Prostate gland (tissue), 2 donors: ENCODE measurements around the gene ABHD10. TPM values are rescaled to one million over a fixed set of nuclear protein-coding genes. Genes with fewer than 3 reads are reported as not detected.
"Not testable (repeated sequence)": the region's sequence is repeated elsewhere in the genome, so short reads cannot be mapped to it uniquely, and the experiment has no call there.

Experiments
- DNase-seq: peaks from one replicate; pipeline ENCODE4 v3.0.0-alpha.2; 2019; ENCODE audit warnings: low spot score
- H3K27ac ChIP-seq, 2 donors: fragments of 200-600 bp; sonication (generic); 2 replicates each; pipeline ENCODE4 v1.5.1; 2017 to 2019
- H3K27me3 ChIP-seq: fragments of 200-600 bp; sonication (generic); replicated peaks from 2 replicates; pipeline ENCODE4 v1.5.1; 2019; ENCODE audit not compliant: insufficient read depth
- H3K36me3 ChIP-seq, 2 donors: fragments of 200-600 bp; sonication (generic); 1 replicate in 1 of 2; 2 replicates in 1 of 2; pipeline versions ENCODE4 v1.5.1 to v1.8.1; 2017 to 2019
- H3K4me1 ChIP-seq: fragments of 200-600 bp; sonication (generic); replicated peaks from 2 replicates; pipeline ENCODE4 v1.5.1; 2019
- H3K4me3 ChIP-seq, 2 donors: fragments of 200-600 bp; sonication (generic); 2 replicates each; pipeline ENCODE4 v1.5.1; 2017 to 2019
- H3K9me3 ChIP-seq: fragments of 200-600 bp; sonication (generic); 2 replicates; pipeline ENCODE4 v1.5.1; 2017
- POLR2A ChIP-seq: fragments of 450-650 bp; IDR thresholded peaks from one replicate; pipeline ENCODE4 v1.6.1; 2016; ENCODE audit warnings: antibody characterized with exemption, mild to moderate bottlenecking
- POLR2AphosphoS5 ChIP-seq: sonication (generic); formaldehyde crosslinking; IDR thresholded peaks from one replicate; pipeline ENCODE4 v1.6.1; 2017; ENCODE audit warnings: antibody characterized with exemption
- WGBS: methylation state at CpG from one replicate; pipeline ENCODE4 v1.1.5; 2018; 5-methylcytosine and 5-hydroxymethylcytosine counted together
- intact Hi-C: fragments of 100-400 bp; cut with DNase I; formaldehyde crosslinking; loops from one replicate; pipeline ENCODE4 v1.14.2; 2022
- total RNA-seq, 2 donors: library from RNA; depleted of rRNA; stranded (reverse); fragments of >200 nt; gene quantifications; one replicate each; pipeline ENCODE4 v1.1.0, GENCODE V29; 2016
- TF ChIP-seq, protein P1 (sequence below), 4 experiments: fragments of 200-600 bp in 2 of 4; fragments of 450-650 bp in 2 of 4; sonication (generic) in 2 of 4; IDR thresholded peaks; 1 replicate in 3 of 4; 2 replicates in 1 of 4; pipeline ENCODE4 v1.5.1; 2016 to 2019; ENCODE audit warnings: antibody characterized with exemption in 4 of 4, mild to moderate bottlenecking in 2 of 4, moderate library complexity in 2 of 4

The ABHD10 gene
- total RNA-seq, 2 donors from 2014 or later: 36.3 to 40.1 TPM

DNA sequence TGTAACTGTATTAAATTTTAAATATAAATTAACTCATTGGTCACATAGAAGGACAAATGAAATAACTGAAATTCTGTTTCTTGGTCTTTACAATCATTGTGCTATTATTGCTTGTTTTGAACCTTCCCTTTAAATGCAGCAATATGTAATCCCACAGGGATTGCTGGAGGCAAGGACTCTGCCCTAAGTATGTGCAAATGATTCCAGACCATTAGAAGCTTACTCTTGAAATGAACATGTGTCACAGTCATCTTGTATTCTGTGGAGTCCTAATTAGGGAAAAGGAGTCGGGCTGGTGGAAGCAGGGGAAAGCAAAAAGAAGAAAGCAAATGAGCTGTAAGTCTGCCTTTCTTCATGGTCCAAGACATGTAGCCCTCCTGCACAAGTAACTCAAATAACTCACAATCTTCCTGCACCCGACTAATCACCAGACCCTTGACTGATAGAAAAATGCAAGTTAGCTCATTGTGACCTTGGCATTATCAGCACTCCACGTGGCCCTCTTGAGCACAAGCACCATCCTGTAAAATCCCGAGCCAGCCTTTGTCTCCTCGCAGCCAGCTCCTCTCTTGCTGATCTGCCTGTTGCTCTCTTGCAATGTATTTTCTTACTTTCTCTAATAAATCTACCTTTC lies 53.4 kb downstream of the ABHD10 start:
- H3K27me3 ChIP-seq: no peaks in the 10 kb centered on the region
- H3K36me3 ChIP-seq: no peaks in the 10 kb centered on the region
- WGBS: 68% methylated on average over 5 of the region's 5 CpGs
- no peak for DNase-seq
- H3K9me3 ChIP-seq: no peaks in the 10 kb centered on the region
- intact Hi-C loops: no loop called here
- H3K4me1 ChIP-seq: no peaks in the 10 kb centered on the region
- H3K4me3 ChIP-seq: no peak overlapping the region
- no peak overlapping the region for H3K27ac ChIP-seq
- TF ChIP-seq, protein P1, sequence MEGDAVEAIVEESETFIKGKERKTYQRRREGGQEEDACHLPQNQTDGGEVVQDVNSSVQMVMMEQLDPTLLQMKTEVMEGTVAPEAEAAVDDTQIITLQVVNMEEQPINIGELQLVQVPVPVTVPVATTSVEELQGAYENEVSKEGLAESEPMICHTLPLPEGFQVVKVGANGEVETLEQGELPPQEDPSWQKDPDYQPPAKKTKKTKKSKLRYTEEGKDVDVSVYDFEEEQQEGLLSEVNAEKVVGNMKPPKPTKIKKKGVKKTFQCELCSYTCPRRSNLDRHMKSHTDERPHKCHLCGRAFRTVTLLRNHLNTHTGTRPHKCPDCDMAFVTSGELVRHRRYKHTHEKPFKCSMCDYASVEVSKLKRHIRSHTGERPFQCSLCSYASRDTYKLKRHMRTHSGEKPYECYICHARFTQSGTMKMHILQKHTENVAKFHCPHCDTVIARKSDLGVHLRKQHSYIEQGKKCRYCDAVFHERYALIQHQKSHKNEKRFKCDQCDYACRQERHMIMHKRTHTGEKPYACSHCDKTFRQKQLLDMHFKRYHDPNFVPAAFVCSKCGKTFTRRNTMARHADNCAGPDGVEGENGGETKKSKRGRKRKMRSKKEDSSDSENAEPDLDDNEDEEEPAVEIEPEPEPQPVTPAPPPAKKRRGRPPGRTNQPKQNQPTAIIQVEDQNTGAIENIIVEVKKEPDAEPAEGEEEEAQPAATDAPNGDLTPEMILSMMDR (IDR thresholded peaks at IDR 0.05): no peak
- TF ChIP-seq POLR2A: no peak
- TF ChIP-seq POLR2AphosphoS5: no peak

DNA sequence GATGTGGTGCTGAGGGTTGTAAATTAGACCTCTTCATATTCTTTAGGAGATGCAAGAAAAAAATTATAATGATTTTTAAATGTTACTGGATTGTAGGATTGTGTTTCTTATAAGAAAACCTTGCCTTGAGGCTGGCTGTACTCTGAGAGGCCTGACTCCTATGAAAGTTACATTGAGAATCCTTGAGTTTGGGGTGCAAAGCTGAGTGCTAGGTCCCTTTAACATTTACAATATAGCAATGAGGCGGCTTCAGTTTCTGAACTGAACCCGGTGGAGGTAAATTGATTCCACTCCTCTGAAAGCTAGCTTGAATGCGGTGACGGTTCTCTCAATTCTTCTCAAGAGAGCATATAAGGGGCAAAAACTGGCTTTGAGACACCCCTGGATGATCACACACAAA lies 55.6 kb downstream of the ABHD10 start, which contains the start of gene TMPRSS7:
TMPRSS7 (plus strand) TSS at position 301 of the 400 bp plus-strand sequence. CDS start 110 bp downstream, outside the sequence.
- Histone ChIP-seq H3K27ac (no peak within 1 kb of the TSS), H3K27me3 (no peaks in the 10 kb centered on the region), H3K36me3 (no peaks in the 10 kb centered on the region), H3K4me3 (no peak within 1 kb of the TSS), H3K9me3 (no peaks in the 10 kb centered on the region), H3K4me1 (no peaks in the 10 kb centered on the region)
- DNase-seq: no peak
- TF ChIP-seq, protein P1 (IDR thresholded peaks at IDR 0.05): no peak
- no peak for TF ChIP-seq POLR2AphosphoS5
- TF ChIP-seq POLR2A: no peak
- WGBS: 95% methylated on average over 4 of the region's 4 CpGs
- intact Hi-C loops: no loop called here

- Histone ChIP-seq H3K27me3 (no peaks in the 10 kb centered on the region), H3K36me3 (no peaks in the 10 kb centered on the region), H3K27ac (no peak overlapping the region), H3K4me3 (no peak overlapping the region), H3K4me1 (no peaks in the 10 kb centered on the region), H3K9me3 (no peaks in the 10 kb centered on the region)
- intact Hi-C loops: no loop called here
- WGBS: 64% methylated on average over 3 of the region's 3 CpGs
- TF ChIP-seq, protein P1 (IDR thresholded peaks at IDR 0.05): no peak
- no peak for DNase-seq
These were observed 56.4 kb downstream of the ABHD10 start for GRCh38 chr3:112035241-112035640.

GRCh38 chr3:112037194-112037593 lies 58.4 kb downstream of the ABHD10 start:
- H3K27me3 ChIP-seq, intact Hi-C loops: not testable (repeated sequence)

DNA sequence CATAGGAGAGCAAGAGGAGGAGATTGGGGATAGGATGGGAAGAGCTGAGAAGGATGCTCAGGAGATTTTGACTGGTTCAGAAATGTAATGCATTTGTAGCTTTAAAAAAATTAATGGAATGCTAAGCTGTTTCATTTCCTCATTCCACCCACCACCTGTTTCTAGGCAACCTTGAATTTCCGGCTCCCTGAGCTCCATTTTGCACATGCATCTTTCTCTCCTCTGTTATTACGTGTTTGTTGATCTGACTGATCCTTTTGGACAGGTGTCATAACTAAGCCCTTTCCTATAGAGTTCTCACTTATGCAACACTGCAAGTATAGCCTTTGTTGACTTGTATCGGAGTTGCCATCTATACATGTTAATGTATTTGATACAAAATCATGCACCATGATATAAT lies 60.0 kb downstream of the ABHD10 start:
- TF ChIP-seq POLR2AphosphoS5 (no peak), POLR2A (no peak)
- TF ChIP-seq, protein P1 (IDR thresholded peaks at IDR 0.05): no peak
- Histone ChIP-seq H3K9me3 (no peaks in the 10 kb centered on the region), H3K27me3 (no peaks in the 10 kb centered on the region), H3K4me3 (no peak overlapping the region), H3K4me1 (no peaks in the 10 kb centered on the region), H3K27ac (no peak overlapping the region), H3K36me3 (no peaks in the 10 kb centered on the region)
- WGBS: 64% methylated on average over 3 of the region's 3 CpGs
- intact Hi-C loops: no loop called here
- no peak for DNase-seq

More at GRCh38 chr3:112037194-112037593, 58.4 kb downstream of the ABHD10 start:
- H3K9me3 ChIP-seq, H3K4me3 ChIP-seq, DNase-seq, H3K4me1 ChIP-seq, H3K36me3 ChIP-seq, H3K27ac ChIP-seq: not testable (repeated sequence)
- WGBS: 65% methylated on average over 4 of the region's 4 CpGs
